ENCODE results near the gene QSOX1.

DNA sequence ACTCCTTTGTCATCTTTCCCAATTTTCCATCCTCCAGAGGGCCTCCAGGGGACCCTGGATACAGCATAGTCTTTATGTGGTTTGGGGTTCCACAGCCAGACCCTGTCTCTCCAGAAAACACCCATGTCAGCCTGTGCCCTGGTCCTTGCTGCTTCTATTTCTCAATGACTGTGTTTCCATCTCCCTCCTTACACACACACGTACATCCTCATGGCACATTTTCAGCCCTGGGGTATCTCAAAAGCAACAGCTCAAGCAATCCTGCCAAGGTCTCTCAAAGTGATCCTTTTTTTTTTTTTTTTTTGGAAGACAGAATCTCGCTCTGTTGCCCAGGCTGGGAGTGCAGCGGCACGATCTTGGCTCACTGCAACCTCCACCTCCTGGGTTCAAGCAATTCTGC is 22.3 kb downstream of the QSOX1 start:
- TF ChIP-seq CTCF (IDR thresholded peaks at IDR 0.05; ENCODE audit: low read length) (no peak), EZH2 (IDR thresholded peaks at IDR 0.05; ENCODE audit: borderline replicate concordance, low read length) (no peak)

Data from OCI-LY1 (cell line).